Measurements from ENCODE around the gene GCNT1.
"Not testable (repeated sequence)": the region's sequence is repeated elsewhere in the genome, so short reads cannot be mapped to it uniquely, and the experiment has no call there.

Gene GCNT1

DNA sequence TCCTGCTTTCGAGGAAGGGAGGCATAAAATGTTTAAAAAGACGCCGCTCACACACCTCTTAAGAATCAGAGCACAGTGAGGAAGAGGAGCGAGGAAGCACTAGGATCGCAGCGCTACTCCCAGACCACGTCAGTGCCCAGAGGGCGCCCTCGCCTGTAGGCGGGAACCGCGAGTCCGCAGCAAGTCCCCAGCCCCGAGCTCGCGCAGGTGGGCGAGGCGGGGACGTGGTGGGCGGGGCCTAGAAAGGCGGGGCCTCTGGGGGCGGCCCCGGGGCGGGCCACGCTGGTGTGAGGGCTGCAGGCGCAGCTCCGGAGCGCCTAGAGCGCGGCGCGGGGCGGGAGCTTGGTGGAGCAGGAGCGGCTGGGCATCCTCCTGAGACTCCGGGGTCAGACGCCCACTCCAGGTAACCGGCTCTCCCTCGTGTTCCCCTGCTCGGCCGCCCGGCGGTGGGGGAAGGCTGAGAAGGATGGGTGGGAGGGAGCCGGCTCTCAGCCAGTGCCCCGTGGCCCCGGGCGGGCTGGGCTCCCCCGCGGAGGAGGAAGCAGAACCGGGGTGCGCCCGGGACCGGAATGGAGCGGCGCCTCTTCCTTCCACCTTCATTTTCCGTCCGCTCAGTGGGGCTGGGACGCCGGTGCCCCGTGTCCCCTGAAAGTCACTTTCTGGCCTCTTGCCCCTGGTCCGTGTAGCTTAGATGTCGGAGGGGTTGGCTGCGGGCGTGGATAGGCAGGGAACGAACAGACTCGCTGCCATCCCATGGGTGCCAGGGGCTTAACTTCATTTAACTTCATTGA, at the start of gene GCNT1:
Gene GCNT1 (plus strand): TSS at position 280 of the 791 bp plus-strand sequence. CDS start 43,200 bp downstream, outside the sequence.
- peak; percentile 93 for DNase-seq

DNA sequence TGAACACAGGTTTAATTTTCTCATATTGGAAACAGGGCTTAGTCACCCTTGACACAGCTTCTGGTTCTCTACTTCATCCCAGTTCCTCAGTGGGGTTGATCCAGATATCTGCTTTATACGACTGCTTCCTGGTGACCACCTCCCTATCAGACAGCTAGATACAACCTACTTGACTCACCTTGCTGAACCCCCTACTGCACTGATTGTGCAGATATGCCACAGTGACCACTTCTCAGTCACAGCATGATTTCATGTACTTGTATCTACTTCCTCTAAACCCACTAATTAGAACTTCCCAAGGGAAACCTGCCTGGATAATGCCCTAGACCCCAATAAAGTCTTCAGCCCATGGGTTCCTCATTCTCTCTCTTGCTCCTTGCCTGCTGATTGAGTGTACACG, 46.3 kb upstream of the GCNT1 start:
- no peak for DNase-seq

DNA sequence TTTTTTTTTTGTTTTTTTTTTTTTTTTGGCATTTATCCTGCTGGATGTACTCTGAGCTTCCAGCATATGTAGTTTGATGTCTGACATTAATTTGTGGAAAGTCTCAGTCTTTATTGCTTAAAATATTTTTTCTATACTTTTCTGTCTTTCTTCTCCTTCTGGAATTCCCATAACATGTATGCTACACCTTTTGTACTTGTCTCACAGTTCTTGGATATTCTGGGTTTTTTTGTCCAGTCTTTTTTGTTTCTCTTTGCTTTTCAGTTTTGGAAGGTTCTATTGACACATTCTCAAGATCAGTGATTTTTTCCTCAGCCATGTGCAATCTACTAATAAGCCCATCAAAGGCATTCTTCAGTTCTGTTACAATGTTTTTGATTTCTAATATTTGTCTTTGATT, 45.3 kb upstream of the GCNT1 start:
- DNase-seq, result no peak

DNA sequence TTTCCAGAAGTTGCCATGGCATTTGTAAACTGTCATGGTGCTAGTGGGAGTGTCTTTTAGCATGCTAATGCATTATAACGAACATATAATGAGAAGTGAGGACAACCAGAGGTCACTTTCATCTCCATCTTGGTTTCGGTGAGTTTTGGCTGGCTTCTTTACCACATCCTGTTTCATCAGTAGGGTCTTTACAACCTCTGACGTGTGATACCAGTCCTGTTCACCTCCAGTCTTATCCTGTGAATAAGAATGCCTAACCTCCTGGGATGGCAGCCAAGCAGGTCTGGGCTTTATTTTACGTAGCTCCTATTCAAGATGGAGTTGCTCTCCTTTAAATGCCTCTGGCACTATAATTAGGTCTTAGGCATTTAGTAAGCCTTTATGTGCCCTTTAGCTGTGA, 44.3 kb upstream of the GCNT1 start:
- no peak for DNase-seq

DNA sequence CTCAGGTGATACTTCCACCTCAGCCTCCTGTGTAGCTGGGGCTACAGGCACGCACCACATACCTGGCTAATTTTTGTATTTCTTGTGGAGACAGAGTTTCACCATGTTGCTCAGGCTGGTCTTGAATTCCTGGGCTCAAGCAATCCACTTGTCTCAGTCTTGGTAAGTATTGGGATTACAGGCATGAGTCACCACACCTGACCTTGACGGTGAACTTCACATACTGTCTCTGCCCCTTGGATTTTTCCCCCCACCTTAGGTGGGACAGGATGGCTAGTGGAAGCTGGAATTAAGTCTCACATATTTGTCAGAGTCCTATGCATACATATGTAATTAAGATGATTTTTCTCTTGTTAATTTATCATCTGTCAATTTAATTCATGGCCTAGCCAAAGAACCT, 43.8 kb upstream of the GCNT1 start:
- no peak for DNase-seq

DNA sequence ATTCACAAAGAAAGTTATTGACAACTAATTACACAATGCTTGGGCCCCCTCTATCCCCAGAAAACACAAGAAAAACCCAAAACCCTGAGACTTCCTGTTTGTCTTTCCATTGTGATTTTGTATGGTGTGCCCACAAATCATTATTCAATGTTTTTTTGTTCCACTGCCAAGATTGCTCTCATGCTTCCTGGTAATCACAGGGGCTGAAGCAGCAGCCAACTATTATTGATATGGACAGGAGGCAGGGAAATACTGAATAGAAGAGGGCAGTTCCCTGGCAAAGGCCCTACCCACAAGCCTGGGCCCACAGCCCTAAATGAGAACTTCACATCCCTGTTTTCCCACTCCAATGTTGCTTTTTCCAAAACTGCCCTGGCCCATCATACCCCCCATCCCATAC, 43.3 kb upstream of the GCNT1 start:
- no peak for DNase-seq

DNA sequence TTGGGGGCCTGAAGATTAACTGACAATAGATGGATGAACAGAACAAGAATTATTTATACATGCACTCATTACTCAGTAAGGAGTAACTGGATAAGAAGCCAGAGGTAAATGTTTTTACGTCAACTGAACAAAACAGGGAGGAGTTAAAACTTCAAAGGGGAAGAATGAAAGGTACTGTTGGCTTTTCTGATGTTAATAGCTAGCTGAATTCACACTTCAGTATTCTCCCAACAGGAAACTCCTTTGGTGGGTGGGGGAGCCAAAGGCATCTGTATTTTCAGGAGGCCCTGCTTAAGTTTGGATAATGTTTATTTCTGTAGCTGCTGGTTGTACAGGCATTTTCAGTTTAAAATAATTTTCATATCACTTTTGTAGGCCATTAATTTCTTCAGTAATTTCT, 41.6 kb upstream of the GCNT1 start:
- DNase-seq, result no peak

DNA sequence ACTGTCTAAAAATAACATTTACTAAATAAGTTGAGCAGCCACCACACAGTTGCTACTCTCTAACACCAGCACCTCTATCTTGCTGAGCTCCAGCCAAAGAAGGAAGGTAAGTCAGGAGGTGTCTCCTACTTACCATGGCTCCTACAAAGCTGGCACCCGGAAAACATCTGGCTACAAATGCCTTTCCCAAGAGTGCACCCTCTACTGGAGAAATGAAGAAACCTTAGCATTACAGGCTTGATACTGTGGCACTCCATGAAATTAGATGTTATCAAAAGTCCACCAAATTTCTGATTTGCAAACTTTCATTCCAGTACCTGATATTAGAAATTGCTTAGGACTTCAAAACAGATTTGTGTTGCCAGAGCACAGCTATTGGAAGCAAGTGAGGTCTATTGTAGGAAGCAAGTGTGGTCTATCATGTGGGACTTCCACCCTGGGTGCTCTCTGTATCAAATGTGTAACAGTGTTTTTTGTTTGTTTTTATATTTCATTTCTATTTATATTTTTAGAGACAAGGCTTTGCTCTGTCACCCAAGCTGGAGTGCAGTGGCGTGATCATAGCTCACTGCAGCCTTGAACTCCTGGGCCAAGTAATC, 39.1 kb upstream of the GCNT1 start:
- peak; percentile 63 for DNase-seq

DNA sequence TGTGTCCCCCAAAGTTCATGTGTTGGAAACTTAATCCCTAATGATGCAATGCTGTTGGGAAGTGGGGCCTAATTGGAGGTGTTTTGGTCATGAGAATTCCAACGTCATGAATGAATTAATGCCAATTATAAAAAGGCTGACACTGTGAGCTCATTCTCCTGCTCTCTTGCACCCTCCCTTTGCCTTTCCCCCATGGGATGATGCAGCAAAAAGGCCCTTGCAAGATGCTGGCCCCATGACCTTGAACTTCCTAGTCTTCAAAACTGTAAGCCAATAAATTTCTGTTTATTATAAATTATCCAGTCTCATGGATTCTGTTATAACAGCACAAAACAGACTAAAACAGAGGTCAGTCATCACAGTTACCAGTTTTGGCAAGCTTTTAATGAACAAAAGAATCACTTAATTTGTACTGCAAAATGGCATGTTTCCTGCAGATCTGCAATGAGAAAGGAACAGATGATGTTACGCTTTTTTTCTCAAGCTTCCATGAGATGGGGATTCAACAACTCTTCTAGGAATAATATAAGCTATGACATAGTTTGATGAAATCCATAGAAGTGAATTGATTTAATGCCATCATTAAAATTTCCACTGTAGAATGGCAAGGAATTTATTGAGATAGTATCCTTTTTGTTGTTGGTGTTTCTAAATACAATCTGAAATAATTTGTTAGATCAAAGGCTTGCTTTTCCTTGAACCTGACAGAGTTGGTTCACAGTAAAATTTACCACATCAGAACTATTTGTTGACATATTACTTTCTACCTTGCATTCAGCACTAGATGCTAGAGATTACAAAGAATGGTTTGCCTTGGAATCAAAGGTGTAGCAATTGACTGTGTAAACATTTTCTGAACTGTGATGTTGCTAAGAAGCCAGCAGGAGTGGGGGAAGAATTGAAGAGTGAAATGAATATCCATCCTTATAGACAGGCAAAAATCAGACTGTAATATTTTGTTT, 35.5 kb upstream of the GCNT1 start:
- no peak for DNase-seq

DNA sequence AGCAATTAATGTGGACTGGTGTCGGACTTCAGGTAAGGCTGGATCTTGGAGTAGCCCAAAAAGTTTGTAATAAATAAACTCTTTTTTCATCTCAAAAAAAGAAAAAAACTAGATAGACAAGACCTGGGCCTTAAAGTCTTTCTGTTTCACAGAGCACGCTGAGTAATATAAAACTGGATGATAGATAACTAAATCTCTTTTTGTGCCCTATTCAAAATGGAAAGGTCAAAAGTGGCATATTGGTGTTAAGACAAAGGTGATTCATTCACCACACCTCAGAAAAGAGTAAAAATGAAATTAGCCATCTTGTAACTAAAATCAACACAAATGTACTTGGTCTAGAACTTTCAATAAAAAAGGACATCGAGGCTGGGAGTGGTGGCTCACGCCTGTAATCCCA, 34.5 kb upstream of the GCNT1 start:
- DNase-seq, result no peak

DNA sequence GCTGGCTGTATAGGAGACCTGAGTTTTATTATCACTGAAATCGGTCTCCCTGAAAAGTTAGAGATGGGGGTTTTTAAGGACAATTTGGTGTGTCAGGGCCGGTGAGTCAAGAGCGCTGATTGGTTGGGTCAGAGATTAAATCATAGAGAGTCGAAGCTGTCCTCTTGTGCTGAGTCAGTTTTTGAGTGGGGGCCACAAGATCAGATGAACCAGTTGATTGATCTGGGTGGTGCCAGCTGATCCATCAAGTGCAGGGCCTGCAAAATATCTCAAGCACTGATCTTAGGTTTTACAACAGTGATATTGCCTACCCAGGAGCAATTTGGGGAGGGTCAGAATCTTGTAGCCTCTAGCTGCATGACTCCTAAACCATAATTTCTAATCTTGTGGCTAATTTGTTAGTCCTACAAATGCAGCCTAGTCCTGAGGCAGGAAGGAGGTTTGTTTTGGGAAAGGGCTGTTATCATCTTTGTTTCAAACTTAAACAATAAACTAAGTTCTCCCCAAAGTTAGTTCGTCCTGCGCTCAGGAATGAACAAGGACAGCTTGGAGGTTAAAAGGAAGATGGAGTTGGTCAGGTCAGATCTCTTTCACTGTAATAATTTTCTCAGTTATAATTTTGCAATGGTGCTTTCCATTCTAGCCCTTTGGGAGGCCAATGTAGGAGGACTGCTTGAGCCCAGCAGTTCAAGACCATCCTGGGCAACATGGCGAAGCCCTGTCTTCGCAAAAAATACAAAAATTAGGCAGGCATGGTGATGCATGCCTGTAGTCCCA, 33.1 kb upstream of the GCNT1 start:
- DNase-seq, result no peak

DNA sequence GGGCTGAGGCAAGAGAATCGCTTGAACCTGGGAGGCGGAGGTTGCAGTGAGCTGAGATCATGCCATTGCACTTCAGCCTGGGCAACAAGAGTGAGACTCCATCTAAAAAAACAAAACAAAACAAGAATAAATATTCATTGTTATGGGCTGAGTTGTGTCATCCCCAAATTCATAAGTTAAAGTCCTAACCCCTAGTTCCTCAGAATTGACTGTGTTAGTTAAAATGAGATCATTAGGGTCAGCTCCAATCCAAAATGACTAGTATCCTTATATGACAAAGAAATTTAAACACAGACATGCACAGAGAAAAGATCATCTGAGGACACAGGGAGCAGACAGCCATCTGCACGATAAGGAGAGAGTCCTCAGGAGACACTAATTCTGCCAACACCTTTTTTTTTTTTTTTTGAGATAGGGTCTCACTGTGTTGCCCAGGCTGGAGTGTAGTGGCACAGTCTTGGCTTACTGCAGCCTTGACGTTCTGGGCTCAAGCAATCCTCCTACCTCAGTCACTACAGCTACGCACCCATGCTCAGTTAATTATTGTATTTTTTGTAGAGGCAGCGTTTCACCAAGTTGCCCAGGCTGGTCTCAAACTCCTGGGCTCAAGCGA, 32.1 kb upstream of the GCNT1 start:
- no peak for DNase-seq

DNA sequence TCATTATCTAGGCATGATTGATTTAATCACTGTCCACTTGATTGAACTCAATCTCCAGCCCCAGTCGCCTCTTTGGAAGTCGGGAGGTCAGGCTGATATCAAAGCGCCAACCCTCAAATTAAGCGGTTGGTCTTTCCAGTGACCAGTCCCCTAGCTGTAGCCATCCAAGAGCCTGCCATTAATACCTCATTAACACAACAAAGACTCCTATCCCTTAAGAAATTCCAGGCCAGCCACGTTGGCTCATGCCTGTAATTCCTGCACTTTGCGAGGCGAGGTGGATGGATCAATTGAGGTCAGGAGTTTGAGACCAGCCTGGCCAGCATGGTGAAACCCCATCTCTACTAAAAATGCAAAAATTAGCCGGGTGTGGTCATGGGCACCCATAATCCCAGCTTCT, 27.4 kb upstream of the GCNT1 start:
- no peak for DNase-seq

DNA sequence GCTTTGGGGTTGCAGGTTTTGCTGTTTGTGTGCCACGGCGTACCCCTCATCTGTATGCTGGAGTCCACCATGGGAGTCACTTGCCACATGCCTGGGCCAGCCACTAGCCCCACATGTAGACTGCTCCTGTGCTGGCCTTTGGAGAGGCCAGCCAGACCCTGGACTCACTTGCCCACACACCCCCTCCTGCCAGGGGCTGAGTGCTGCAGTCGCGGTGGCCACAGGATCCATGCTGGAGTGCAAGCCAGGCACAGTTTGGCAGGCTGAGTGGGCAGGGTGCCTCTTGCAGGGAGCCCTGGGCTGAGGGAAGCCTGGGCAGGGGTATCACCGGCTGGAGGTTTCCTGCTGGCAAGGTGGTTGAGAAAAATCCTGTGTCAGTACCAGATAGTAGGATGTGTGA, 25.6 kb upstream of the GCNT1 start:
- no peak for DNase-seq

DNA sequence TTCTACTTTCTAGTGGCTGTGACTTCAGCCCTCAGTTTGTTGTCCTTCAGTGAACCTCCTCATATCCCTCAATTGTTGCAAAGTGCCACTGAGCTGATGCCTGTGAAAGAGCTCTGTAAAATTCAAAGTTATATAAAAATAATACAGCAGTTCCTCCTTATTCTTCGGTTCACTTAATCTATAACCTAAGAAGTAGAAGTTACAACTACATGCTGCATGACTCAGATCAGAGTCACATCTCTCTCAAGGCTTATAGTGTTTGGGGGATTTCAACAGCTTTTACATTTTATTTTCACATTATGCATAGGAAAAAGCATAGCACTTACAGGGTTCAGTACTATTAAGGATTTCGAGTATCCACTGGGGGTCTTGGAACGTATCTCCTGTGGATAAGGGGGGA, 25.1 kb upstream of the GCNT1 start:
- DNase-seq, result no peak

DNA sequence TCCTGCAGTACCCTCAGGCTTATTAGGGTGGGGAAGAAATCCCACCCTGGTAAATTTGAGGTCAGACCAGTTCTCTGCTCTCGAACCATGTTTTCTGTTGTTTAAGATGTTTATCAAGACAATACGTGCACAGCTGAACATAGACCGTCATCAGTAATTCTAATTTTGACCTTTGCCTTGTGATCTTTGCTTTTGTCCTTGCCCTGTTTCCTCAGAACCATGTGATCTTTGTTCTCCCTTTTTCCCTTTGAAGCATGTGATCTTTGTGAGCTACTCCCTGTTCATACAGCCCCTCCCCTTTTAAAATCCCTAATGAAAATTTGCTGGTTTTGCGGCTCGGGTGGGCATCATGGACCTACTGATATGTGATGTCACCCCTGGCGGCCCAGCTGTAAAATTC, 24.1 kb upstream of the GCNT1 start:
- not testable (repeated sequence) for DNase-seq

DNA sequence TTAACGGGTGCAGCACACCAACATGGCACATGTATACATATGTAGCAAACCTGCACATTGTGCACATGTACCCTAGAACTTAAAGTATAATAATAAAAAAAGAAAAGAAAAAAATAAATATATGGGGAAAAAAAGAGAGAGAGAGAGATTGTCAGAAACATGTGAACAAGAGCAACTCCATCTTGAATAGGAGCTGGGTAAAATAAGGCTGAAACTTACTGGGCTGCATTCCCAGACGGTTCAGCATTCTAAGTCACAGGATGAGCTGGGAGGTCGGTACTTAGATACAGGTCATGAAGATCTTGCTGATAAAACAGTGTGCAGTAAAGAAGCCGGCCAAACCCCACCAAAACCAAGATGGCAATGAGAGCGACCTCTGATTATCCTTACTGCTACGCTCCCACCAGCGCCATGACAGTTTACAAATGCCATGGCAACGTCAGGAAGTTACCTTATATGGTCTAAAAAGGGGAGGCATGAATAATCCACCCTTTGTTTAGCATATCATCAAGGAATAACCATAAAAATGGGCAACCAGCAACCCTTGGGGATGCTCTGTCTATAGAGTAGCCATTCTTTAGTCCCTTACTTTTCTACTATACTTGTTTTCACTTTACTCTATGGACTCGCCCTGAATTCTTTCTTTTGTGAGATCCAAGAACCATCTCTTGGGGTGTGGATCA, 21.8 kb upstream of the GCNT1 start:
- DNase-seq, result not testable (repeated sequence)

DNA sequence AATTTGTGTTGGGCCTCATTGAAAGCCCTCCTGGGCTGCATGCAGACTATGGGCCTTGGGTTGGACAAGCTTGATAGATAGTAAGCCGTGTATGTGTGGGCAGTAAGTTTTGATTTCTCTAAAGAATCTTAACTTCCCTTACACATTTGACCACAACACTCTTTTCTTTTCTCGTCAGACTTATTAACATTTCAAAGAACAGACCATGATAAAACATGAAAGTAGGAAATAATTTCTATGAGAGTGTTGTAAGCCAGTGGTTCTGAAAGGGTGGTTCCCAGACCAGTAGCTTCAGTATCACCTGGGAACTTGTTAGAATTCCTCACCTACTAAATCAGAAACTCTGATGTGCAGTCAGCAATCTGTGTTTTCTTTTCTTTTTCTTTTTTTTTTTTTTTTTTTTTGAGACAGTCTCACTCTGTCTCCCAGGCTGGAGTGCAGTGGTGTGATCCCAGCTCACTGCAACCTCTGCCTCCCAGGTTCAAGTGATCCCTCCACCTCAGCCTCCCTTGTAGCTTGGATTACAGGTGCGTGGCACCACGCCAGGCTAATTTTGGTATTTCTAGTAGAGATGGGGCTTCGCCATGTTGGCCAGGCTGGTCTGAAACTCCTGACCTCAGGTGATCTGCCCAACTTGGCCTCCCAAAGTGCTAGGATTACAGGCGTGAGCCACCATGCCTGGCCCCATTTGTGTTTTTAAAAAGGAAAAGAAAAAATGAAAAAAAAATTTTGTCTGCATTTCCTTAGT, 20.0 kb upstream of the GCNT1 start:
- DNase-seq, result no peak

DNA sequence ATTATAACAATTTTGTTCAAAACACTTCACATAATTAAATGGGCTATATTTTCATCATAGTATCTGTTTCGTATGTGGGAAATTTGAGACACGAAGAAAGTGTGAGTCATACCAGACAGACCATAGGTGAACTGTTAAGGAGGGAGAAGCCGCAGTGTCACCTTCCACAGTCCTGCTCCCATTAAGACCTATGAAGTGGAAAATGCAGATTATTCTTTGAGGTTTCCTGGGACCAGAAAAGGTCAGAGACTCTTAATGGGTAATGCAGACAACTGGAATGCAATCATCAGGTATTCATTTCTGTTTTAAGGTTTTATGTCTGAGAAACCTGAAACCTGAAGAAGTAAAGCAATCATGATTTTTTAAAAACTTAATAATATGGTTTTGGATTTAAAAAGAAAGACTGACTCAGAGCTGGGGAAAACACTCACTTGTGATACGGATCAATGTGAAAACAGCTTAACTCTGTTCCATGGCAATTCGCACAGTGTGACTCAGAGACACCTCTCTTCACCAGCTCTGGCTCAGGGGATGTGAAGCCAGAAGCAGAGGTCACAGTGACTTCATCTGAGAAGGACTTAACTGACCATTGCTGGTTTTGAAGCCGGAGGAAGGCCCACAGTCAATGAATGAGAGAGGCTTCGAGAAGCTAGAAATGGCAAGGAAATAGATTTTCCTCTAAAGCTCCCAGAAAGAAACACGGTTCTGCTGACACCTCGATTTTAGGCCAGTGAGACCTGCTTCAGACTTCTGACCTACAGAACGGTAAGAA, 17.2 kb upstream of the GCNT1 start:
- no peak for DNase-seq

DNA sequence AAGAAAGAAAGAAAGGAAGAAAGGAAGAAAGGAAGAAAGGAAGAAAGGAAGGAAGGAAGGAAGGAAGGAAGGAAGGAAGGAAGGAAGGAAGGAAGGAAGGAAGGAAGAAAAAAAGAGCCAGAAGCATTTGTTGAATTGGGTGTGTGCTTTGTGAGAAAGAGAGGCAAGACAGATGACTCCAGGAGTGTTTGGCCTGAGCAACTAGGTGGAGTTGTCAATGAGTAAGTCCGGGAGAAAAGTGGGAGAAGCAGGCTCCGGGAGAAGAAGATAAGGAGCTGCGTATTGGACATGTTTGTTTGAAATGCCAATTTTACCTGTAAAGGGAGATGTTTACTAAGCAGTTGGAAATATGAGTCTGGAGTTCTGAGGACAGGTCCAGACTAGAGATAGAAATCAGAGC, 15.1 kb upstream of the GCNT1 start:
- no peak for DNase-seq
